Panc1 (cell line): ENCODE results near the gene BARX1. TPM values are rescaled to one million over a fixed set of nuclear protein-coding genes. Genes with fewer than 3 reads are reported as not detected.

Experiments
- ATAC-seq: fragments of 200-7000 bp; cut with Tn5 transposase; 2 replicates; pipeline ENCODE4 v1.9.1; 2020; ENCODE audit warnings: mild to moderate bottlenecking, moderate library complexity
- BruUV-seq: library from RNA; stranded (reverse); fragments of 400-500 nt; replicated peaks from 2 replicates; lab custom pipeline; 2021; lab: Mats Ljungman, UMichigan
- CTCF ChIA-PET: fragments of 300-600 bp; sonication (Branson Sonifier 250); formaldehyde crosslinking; loops from one replicate; lab custom pipeline; 2022; ENCODE audit warnings: antibody characterized with exemption; lab: Charles Lee
- POLR2A ChIA-PET: fragments of 300-600 bp; sonication (Branson Sonifier 250); formaldehyde crosslinking; loops from one replicate; lab custom pipeline; 2022; ENCODE audit warnings: antibody characterized with exemption; lab: Charles Lee
- DNase-seq: peaks from one replicate; pipeline ENCODE4 v3.0.0-alpha.2; 2010; ENCODE audit warnings: low read depth, low spot score
- H3K27ac ChIP-seq: 2 replicates; pipeline ENCODE4 v1.5.1; 2011; ENCODE audit warnings: mild to moderate bottlenecking, low read length, inconsistent platforms
- H3K27me3 ChIP-seq: fragments of 200-500 bp; sonication (Bioruptor generic); 2 replicates; pipeline ENCODE4 v1.6.0; 2014; ENCODE audit warnings: low read length, inconsistent platforms; ENCODE audit not compliant: control insufficient read depth, insufficient read depth
- H3K36me3 ChIP-seq: fragments of 200-500 bp; sonication (Bioruptor generic); 2 replicates; pipeline ENCODE4 v1.5.1; 2014; ENCODE audit warnings: inconsistent platforms, mild to moderate bottlenecking, low read length, moderate library complexity; ENCODE audit not compliant: control insufficient read depth, insufficient read depth
- H3K4me1 ChIP-seq: 2 replicates; pipeline ENCODE4 v1.5.1; 2011; ENCODE audit warnings: inconsistent platforms, mild to moderate bottlenecking, low read length, moderate library complexity; ENCODE audit not compliant: control insufficient read depth, insufficient read depth
- H3K4me3 ChIP-seq, 2 experiments: 2 replicates each; pipeline ENCODE4 v1.5.1; 2011 to 2012; ENCODE audit warnings: low read depth in 2 of 2, low read length in 2 of 2, mild to moderate bottlenecking in 2 of 2, inconsistent platforms in 1 of 2, moderate library complexity in 1 of 2
- H3K9me3 ChIP-seq: fragments of 200-500 bp; sonication (Bioruptor generic); 2 replicates; pipeline ENCODE4 v1.5.1; 2014; ENCODE audit warnings: low read depth, mild to moderate bottlenecking, inconsistent platforms, low read length, moderate library complexity; ENCODE audit not compliant: control insufficient read depth, insufficient read depth
- POLR2AphosphoS5 ChIP-seq: IDR thresholded peaks from 2 replicates; pipeline ENCODE4 v1.6.1; 2012; ENCODE audit warnings: mild to moderate bottlenecking, low read depth, low read length, moderate library complexity
- REST ChIP-seq, 2 experiments: IDR thresholded peaks; 2 replicates each; pipeline ENCODE4 v1.6.1; 2011 to 2012; ENCODE audit warnings: low read depth in 2 of 2, control low read depth in 1 of 2, low read length in 1 of 2, mild to moderate bottlenecking in 1 of 2, moderate library complexity in 1 of 2; ENCODE audit not compliant: insufficient read depth in 1 of 2
- SIN3A ChIP-seq: IDR thresholded peaks from 2 replicates; pipeline ENCODE4 v1.6.1; 2012; ENCODE audit warnings: low read depth, mild to moderate bottlenecking, low read length, moderate library complexity, borderline replicate concordance; ENCODE audit not compliant: insufficient read depth
- TCF7L2 ChIP-seq: IDR thresholded peaks from 2 replicates; pipeline ENCODE4 v1.6.1; 2011; ENCODE audit warnings: mild to moderate bottlenecking, low read depth, low read length, inconsistent platforms
- in situ Hi-C: cut with HindIII; loops from 2 replicates; pipeline ENCODE4 v1.10.0; 2016; ENCODE audit warnings: low sequenced_read_pairs, low pct_unique_long_range_greater_than_20kb
- intact Hi-C: fragments of 100-400 bp; cut with micrococcal nuclease; formaldehyde crosslinking; loops from one replicate; pipeline ENCODE4 v1.10.0; 2022; ENCODE audit not compliant: unreplicated experiment
- total RNA-seq: library from RNA; stranded (reverse); gene quantifications from one replicate; pipeline ENCODE4 v1.2.1, GENCODE V29; 2021; ENCODE audit not compliant: unreplicated experiment

BARX1 gene
- total RNA-seq, 1 experiment from 2014 or later, result 81.2 TPM

GRCh38 chr9:93945400-93946337 lies 9.5 kb downstream of the BARX1 start:
- in situ Hi-C loops (no loop called here), intact Hi-C loops (no loop called here)
- no peaks in the 10 kb centered on the region for H3K9me3 ChIP-seq
- ChIA-PET CTCF (interaction anchor here (0.6 kb wide), 1 partner anchor 118 kb away, joined by 3 read pairs; no protein-coding TSS in a partner anchor), POLR2A (interaction anchor here (0.6 kb wide), 1 partner anchor 85 kb away, joined by 10 read pairs; no protein-coding TSS in a partner anchor)
- H3K4me1 ChIP-seq, result peaks cover 17% of the 10 kb centered on the region
- H3K27ac ChIP-seq, result peak overlapping the region; percentile 18; the same call in 1 of the 2 replicates
- H3K36me3 ChIP-seq, result no peaks in the 10 kb centered on the region
- no peaks in the 10 kb centered on the region for H3K27me3 ChIP-seq
- DNase-seq, result no peak
- no TSS peak for BruUV-seq
- peak; percentile 28; the same call in 1 of the 2 replicates for ATAC-seq
- H3K4me3 ChIP-seq, result peak overlapping the region; percentile 43 to 59
- no peak for TF ChIP-seq POLR2AphosphoS5

- BruUV-seq, result no TSS peak
- no peaks in the 10 kb centered on the region for H3K9me3 ChIP-seq
- TF ChIP-seq SIN3A, result no peak
- TF ChIP-seq REST (IDR thresholded peaks at IDR 0.05; ENCODE audit: insufficient read depth in 1 of 2, low read depth in 2 of 2, low read length in 1 of 2), result no peak
- no peak for TF ChIP-seq TCF7L2
- H3K27ac ChIP-seq, result no peak overlapping the region
- ChIA-PET POLR2A (no interaction called here), CTCF (no interaction called here)
- DNase-seq (no peak), ATAC-seq (no peak)
- H3K4me1 ChIP-seq, result peaks cover 7% of the 10 kb centered on the region; the same call in 1 of the 2 replicates
- in situ Hi-C loops (no loop called here), intact Hi-C loops (no loop called here)
- H3K36me3 ChIP-seq, result no peaks in the 10 kb centered on the region
- H3K27me3 ChIP-seq, result no peaks in the 10 kb centered on the region
- no peak overlapping the region for H3K4me3 ChIP-seq
These were observed 11.1 kb downstream of the BARX1 start for GRCh38 chr9:93944011-93944410.

GRCh38 chr9:93942161-93942560 lies 13.0 kb downstream of the BARX1 start:
- ChIA-PET POLR2A (no interaction called here), CTCF (no interaction called here)
- intact Hi-C loops (no loop called here), in situ Hi-C loops (no loop called here)
- H3K36me3 ChIP-seq, result no peaks in the 10 kb centered on the region
- TF ChIP-seq REST (IDR thresholded peaks at IDR 0.05; ENCODE audit: insufficient read depth in 1 of 2, low read depth in 2 of 2, low read length in 1 of 2) (no peak), TCF7L2 (no peak)
- H3K4me3 ChIP-seq, result no peak overlapping the region
- no peaks in the 10 kb centered on the region for H3K9me3 ChIP-seq
- H3K27me3 ChIP-seq, result no peaks in the 10 kb centered on the region
- no peak overlapping the region for H3K27ac ChIP-seq
- H3K4me1 ChIP-seq, result peaks cover 7% of the 10 kb centered on the region; the same call in 1 of the 2 replicates
- DNase-seq (no peak), ATAC-seq (no peak)
- no TSS peak for BruUV-seq
